K562 (cell line): Measurements from ENCODE around the gene MPI. TPM values are rescaled to one million over a fixed set of nuclear protein-coding genes. Genes with fewer than 3 reads are reported as not detected.

Experiments
- CREB5 ChIP-seq: fragments of 250-450 bp; sonication (Bioruptor Pico); IDR thresholded peaks from 2 replicates; pipeline ENCODE4 v1.5.0; 2020; ENCODE audit warnings: mild to moderate bottlenecking
- EGR1 ChIP-seq: fragments of 450-650 bp; conservative IDR thresholded peaks from 2 replicates; pipeline ENCODE4 v1.6.1; 2017; ENCODE audit warnings: mild to moderate bottlenecking
- ETS2 ChIP-seq: IDR thresholded peaks from 2 replicates; pipeline ENCODE4 v1.6.1; 2016; ENCODE audit warnings: borderline replicate concordance, missing genetic modification characterization, mild to moderate bottlenecking, moderate library complexity, missing compliant biosample characterization; ENCODE audit not compliant: poor library complexity, severe bottlenecking
- GTF2E2 ChIP-seq: fragments of 200-800 bp; sonication (Bioruptor generic); IDR thresholded peaks from 2 replicates; pipeline ENCODE4 v1.6.1; 2016; ENCODE audit warnings: missing genetic modification characterization, missing compliant biosample characterization
- HMGN3 ChIP-seq: IDR thresholded peaks from 2 replicates; pipeline ENCODE4 v1.6.1; 2011; ENCODE audit warnings: borderline replicate concordance, low read depth, mild to moderate bottlenecking, mixed read lengths, low read length; ENCODE audit not compliant: insufficient read length; ENCODE audit errors: extremely low read depth
- HOXB6 ChIP-seq: fragments of 250-450 bp; sonication (Bioruptor Pico); IDR thresholded peaks from 2 replicates; pipeline ENCODE4 v1.5.1; 2022; ENCODE audit warnings: mild to moderate bottlenecking, borderline replicate concordance
- POLR3A ChIP-seq: IDR thresholded peaks from 2 replicates; pipeline ENCODE4 v1.6.1; 2011; ENCODE audit warnings: borderline replicate concordance, mild to moderate bottlenecking, moderate library complexity; ENCODE audit not compliant: insufficient read length, insufficient read depth; ENCODE audit errors: extremely low read depth
- RBM25 ChIP-seq: fragments of 200-400 bp; formaldehyde crosslinking; IDR thresholded peaks from 2 replicates; pipeline ENCODE4 v1.6.1; 2018; ENCODE audit warnings: low read length, low read depth, moderate library complexity; ENCODE audit not compliant: severe bottlenecking
- ZC3H8 ChIP-seq: fragments of 450-650 bp; IDR thresholded peaks from 2 replicates; pipeline ENCODE4 v1.6.1; 2017
- polyA plus RNA-seq, 8 experiments: library from polyadenylated mRNA; depleted of rRNA in 4 of 8; stranded (reverse) in 5 of 8; unstranded in 3 of 8; fragments of >200 nt; fragmentation: Nextera tagmentation in 2 of 8; fragmentation: Illumina TruSeq in 1 of 8; extraction: Ambion mirVana in 2 of 8; extraction: Trizol in 1 of 8; gene quantifications; 2 replicates each; pipeline versions ENCODE4 v1.2.1 to v1.2.3, GENCODE V29; 2011 to 2014; ENCODE audit warnings: inconsistent platforms in 1 of 8, missing spikeins in 1 of 8
- total RNA-seq, 7 experiments: library from RNA; depleted of rRNA in 6 of 7; stranded (reverse); fragments of >200 nt in 6 of 7; fragmentation: Illumina TruSeq in 2 of 7; extraction: Trizol in 2 of 7; gene quantifications; 2 replicates each; pipeline versions ENCODE4 v1.2.1 to v1.2.3, GENCODE V29; 2011 to 2021; ENCODE audit warnings: low replicate concordance in 1 of 7
- TF ChIP-seq, protein P1 (sequence below), 2 experiments: fragments of 150-350 bp in 1 of 2; IDR thresholded peaks; 2 replicates each; pipeline ENCODE4 v1.6.1; 2012 to 2016; ENCODE audit warnings: low read depth in 2 of 2, low read length in 2 of 2, mild to moderate bottlenecking in 1 of 2, moderate library complexity in 1 of 2
- TF ChIP-seq, protein P2 (sequence below): fragments of 250-450 bp; sonication (Bioruptor Pico); IDR thresholded peaks from 2 replicates; pipeline ENCODE4 v1.8.0; 2021; ENCODE audit warnings: moderate library complexity, mild to moderate bottlenecking, inconsistent platforms
- TF ChIP-seq, protein P3 (sequence below): fragments of 200-800 bp; sonication (Bioruptor generic); IDR thresholded peaks from 2 replicates; pipeline ENCODE4 v1.6.1; 2017; ENCODE audit warnings: missing genetic modification characterization, missing compliant biosample characterization

Gene MPI
- total and polyA plus RNA-seq, 9 of the 15 experiments (the other 6 are each of a cell fraction or from before 2014, with no cell fraction given) = 30.7 to 105 (median 40.5) TPM

- TF ChIP-seq, protein P1, sequence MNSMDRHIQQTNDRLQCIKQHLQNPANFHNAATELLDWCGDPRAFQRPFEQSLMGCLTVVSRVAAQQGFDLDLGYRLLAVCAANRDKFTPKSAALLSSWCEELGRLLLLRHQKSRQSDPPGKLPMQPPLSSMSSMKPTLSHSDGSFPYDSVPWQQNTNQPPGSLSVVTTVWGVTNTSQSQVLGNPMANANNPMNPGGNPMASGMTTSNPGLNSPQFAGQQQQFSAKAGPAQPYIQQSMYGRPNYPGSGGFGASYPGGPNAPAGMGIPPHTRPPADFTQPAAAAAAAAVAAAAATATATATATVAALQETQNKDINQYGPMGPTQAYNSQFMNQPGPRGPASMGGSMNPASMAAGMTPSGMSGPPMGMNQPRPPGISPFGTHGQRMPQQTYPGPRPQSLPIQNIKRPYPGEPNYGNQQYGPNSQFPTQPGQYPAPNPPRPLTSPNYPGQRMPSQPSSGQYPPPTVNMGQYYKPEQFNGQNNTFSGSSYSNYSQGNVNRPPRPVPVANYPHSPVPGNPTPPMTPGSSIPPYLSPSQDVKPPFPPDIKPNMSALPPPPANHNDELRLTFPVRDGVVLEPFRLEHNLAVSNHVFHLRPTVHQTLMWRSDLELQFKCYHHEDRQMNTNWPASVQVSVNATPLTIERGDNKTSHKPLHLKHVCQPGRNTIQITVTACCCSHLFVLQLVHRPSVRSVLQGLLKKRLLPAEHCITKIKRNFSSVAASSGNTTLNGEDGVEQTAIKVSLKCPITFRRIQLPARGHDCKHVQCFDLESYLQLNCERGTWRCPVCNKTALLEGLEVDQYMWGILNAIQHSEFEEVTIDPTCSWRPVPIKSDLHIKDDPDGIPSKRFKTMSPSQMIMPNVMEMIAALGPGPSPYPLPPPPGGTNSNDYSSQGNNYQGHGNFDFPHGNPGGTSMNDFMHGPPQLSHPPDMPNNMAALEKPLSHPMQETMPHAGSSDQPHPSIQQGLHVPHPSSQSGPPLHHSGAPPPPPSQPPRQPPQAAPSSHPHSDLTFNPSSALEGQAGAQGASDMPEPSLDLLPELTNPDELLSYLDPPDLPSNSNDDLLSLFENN (IDR thresholded peaks at IDR 0.05; ENCODE audit: low read depth in 2 of 2, low read length in 2 of 2) = peak in 1 of 2 experiments; percentile 61; a peak in 2 of 4 replicates
- TF ChIP-seq EGR1 (peak; percentile 59), RBM25 (no peak), CREB5 (CRISPR knock-in tag) (no peak), POLR3A (no peak), ETS2 (no peak), GTF2E2 (tag) (0 out of 2 replicates have a peak, but pooled peaks have one; percentile 71), HOXB6 (CRISPR knock-in tag) (no peak), ZC3H8 (no peak), HMGN3 (peak; percentile 85)
- TF ChIP-seq, protein P2, sequence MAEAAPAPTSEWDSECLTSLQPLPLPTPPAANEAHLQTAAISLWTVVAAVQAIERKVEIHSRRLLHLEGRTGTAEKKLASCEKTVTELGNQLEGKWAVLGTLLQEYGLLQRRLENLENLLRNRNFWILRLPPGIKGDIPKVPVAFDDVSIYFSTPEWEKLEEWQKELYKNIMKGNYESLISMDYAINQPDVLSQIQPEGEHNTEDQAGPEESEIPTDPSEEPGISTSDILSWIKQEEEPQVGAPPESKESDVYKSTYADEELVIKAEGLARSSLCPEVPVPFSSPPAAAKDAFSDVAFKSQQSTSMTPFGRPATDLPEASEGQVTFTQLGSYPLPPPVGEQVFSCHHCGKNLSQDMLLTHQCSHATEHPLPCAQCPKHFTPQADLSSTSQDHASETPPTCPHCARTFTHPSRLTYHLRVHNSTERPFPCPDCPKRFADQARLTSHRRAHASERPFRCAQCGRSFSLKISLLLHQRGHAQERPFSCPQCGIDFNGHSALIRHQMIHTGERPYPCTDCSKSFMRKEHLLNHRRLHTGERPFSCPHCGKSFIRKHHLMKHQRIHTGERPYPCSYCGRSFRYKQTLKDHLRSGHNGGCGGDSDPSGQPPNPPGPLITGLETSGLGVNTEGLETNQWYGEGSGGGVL (CRISPR knock-in tag) = no peak
- TF ChIP-seq, protein P3, sequence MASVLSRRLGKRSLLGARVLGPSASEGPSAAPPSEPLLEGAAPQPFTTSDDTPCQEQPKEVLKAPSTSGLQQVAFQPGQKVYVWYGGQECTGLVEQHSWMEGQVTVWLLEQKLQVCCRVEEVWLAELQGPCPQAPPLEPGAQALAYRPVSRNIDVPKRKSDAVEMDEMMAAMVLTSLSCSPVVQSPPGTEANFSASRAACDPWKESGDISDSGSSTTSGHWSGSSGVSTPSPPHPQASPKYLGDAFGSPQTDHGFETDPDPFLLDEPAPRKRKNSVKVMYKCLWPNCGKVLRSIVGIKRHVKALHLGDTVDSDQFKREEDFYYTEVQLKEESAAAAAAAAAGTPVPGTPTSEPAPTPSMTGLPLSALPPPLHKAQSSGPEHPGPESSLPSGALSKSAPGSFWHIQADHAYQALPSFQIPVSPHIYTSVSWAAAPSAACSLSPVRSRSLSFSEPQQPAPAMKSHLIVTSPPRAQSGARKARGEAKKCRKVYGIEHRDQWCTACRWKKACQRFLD (CRISPR knock-in tag) = no peak
These were observed 16.8 kb downstream of the MPI start, which contains the start of gene FAM219B (continued) for GRCh38 chr15:74906450-74907162.
